ENCODE measurements around the gene HEXIM1.

Gene HEXIM1

GRCh38 chr17:45189009-45189408, 40.7 kb downstream of the HEXIM1 start:
- TF ChIP-seq ZFX (IDR thresholded peaks at IDR 0.05; ENCODE audit: borderline replicate concordance) (no peak), CTCF (IDR thresholded peaks at IDR 0.05) (no peak)
- no peak overlapping the region for H3K27ac ChIP-seq

- TF ChIP-seq CTCF (IDR thresholded peaks at IDR 0.05) (no peak), ZFX (IDR thresholded peaks at IDR 0.05; ENCODE audit: borderline replicate concordance) (no peak)
- H3K27ac ChIP-seq, result no peak overlapping the region
Measured at GRCh38 chr17:45190503-45191255, 42.4 kb downstream of the HEXIM1 start.

GRCh38 chr17:45195424-45195823, 47.1 kb downstream of the HEXIM1 start:
- no peak for TF ChIP-seq CTCF (IDR thresholded peaks at IDR 0.05)
- no peak for TF ChIP-seq ZFX (IDR thresholded peaks at IDR 0.05; ENCODE audit: borderline replicate concordance)
- H3K27ac ChIP-seq, result no peak overlapping the region

- no peak for TF ChIP-seq CTCF (IDR thresholded peaks at IDR 0.05)
- H3K27ac ChIP-seq, result peak overlapping the region; percentile 35
Measured at GRCh38 chr17:45197108-45197507, 48.8 kb downstream of the HEXIM1 start.

- TF ChIP-seq CTCF (IDR thresholded peaks at IDR 0.05), result peak; percentile 99
- TF ChIP-seq ZFX (IDR thresholded peaks at IDR 0.05; ENCODE audit: borderline replicate concordance), result no peak
- peak overlapping the region; percentile 35 for H3K27ac ChIP-seq
Measured at GRCh38 chr17:45197555-45198334, 49.5 kb downstream of the HEXIM1 start.

GRCh38 chr17:45200701-45201100, 52.4 kb downstream of the HEXIM1 start:
- TF ChIP-seq CTCF (IDR thresholded peaks at IDR 0.05), result no peak
- no peak for TF ChIP-seq ZFX (IDR thresholded peaks at IDR 0.05; ENCODE audit: borderline replicate concordance)
- H3K27ac ChIP-seq, result no peak overlapping the region

GRCh38 chr17:45201457-45201856, 53.2 kb downstream of the HEXIM1 start:
- H3K27ac ChIP-seq, result no peak overlapping the region
- TF ChIP-seq CTCF (IDR thresholded peaks at IDR 0.05) (no peak), ZFX (IDR thresholded peaks at IDR 0.05; ENCODE audit: borderline replicate concordance) (no peak)

All from 22Rv1 (cell line).